C4-2B (cell line): Measurements from ENCODE around the gene ENTPD1.

Source experiments
- H3K27ac ChIP-seq: fragments of 450-650 bp; 2 replicates; pipeline ENCODE4 v1.5.1; 2017
- ZFX ChIP-seq: fragments of 450-650 bp; IDR thresholded peaks from 2 replicates; pipeline ENCODE4 v1.6.1; 2017
- TF ChIP-seq, protein P1 (sequence below): fragments of 450-650 bp; conservative IDR thresholded peaks from 2 replicates; pipeline ENCODE4 v1.5.1; 2017; ENCODE audit warnings: mild to moderate bottlenecking

ENTPD1 gene

DNA sequence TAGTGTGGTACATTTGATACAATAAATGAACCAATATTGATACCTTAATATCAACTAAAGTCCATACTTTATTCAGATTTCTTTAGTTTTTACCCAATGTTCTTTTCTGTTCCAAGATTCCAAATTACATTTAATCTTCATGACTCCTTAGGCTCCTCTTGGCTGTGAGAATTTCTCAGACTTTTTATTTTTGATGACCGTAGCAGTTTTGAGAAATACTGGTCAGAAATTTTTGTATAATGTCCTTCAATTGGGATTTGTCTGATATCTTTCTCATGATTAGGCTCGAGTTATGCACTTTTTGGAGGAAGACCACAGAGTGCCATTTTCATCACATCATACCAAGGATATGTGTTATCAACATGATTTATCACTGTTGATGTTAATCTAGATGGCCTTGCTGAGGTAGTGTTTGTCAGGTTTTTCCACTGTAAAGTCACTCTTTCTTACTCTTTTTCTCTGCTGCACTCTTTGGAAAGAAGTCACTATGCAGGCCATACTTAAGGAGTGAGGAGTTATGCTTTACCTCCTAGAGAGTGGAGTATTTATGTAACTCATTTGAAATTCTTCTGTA lies 12.9 kb upstream of the ENTPD1 start:
- no peak overlapping the region for H3K27ac ChIP-seq
- TF ChIP-seq, protein P1, sequence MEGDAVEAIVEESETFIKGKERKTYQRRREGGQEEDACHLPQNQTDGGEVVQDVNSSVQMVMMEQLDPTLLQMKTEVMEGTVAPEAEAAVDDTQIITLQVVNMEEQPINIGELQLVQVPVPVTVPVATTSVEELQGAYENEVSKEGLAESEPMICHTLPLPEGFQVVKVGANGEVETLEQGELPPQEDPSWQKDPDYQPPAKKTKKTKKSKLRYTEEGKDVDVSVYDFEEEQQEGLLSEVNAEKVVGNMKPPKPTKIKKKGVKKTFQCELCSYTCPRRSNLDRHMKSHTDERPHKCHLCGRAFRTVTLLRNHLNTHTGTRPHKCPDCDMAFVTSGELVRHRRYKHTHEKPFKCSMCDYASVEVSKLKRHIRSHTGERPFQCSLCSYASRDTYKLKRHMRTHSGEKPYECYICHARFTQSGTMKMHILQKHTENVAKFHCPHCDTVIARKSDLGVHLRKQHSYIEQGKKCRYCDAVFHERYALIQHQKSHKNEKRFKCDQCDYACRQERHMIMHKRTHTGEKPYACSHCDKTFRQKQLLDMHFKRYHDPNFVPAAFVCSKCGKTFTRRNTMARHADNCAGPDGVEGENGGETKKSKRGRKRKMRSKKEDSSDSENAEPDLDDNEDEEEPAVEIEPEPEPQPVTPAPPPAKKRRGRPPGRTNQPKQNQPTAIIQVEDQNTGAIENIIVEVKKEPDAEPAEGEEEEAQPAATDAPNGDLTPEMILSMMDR: no peak
- TF ChIP-seq ZFX: no peak

DNA sequence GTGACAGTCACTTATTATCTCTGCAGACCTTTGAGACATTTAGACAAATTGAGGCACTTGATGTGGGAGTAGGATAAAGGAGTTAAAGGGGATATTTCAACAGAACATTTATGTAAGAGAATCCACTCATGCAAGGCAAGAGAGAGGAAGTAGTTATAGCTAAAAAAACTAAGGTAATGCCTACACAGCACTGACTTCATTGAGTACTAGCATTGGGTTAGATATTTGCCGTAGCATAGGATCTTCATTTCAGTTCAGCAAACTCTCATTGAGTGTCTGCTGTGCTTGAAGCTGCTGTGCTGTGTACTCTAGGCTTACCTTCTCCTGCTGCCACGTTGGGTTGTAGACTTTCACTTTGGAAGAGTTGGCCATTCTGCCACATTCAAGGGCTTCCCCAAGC lies 10.5 kb upstream of the ENTPD1 start:
- no peak for TF ChIP-seq ZFX
- TF ChIP-seq, protein P1: no peak
- H3K27ac ChIP-seq: no peak overlapping the region

DNA sequence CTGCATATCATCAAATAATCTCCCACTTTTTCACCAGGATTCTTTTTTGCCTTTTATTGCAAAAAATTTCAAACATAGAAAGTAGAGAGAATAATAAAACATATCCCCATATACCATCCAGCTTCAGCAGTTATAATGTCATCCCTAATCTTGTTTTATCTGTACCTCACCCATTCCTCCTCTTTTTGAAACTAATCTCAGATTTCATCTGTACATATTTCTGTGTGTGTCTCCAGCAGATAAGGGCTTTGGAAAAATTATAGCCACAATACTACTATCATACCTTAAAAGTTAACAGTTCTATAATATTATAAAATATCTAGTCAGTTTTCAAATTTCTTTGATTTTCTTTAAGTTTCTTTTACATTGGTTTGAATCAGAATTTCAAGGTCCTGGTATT lies 7.6 kb upstream of the ENTPD1 start:
- TF ChIP-seq, protein P1: no peak
- no peak for TF ChIP-seq ZFX
- no peak overlapping the region for H3K27ac ChIP-seq

DNA sequence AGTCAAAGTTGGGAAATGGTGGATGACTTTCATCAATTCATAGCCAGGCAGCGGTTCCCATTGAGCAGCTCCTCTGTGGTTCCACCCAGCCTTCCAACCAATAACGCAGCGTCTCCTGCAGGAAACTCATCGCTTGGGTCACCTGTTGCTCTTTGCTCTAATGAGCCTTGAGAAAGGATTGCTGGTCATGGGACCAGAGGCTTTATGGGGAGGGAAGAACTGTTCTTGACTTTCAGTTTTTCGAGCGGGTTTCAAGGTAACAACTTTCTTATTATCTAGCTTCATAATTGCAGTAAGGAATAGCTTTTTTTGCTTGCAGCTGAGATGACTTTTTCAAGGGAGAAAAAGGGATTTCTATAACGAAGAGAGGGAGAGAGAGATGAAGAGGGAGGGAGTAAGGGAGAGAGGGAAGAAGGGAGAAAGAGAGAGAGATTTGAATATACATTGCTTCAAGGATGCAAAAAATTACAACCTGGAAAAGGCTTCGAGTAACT lies 405 bp upstream of the ENTPD1 start:
- H3K27ac ChIP-seq: no peak overlapping the region
- TF ChIP-seq ZFX: no peak
- TF ChIP-seq, protein P1: no peak

GRCh38 chr10:95756809-95757684 lies 1.1 kb downstream of the ENTPD1 start:
- TF ChIP-seq ZFX: no peak
- TF ChIP-seq, protein P1: no peak
- H3K27ac ChIP-seq: no peak overlapping the region

- no peak overlapping the region for H3K27ac ChIP-seq
- TF ChIP-seq, protein P1: no peak
- no peak for TF ChIP-seq ZFX
Observed at GRCh38 chr10:95758351-95759025, 2.5 kb downstream of the ENTPD1 start.
